ENCODE measurements around the gene TMEM44.

- no peak for TF ChIP-seq EZH2 (IDR thresholded peaks at IDR 0.05; ENCODE audit: low read length)
- TF ChIP-seq, protein P1, sequence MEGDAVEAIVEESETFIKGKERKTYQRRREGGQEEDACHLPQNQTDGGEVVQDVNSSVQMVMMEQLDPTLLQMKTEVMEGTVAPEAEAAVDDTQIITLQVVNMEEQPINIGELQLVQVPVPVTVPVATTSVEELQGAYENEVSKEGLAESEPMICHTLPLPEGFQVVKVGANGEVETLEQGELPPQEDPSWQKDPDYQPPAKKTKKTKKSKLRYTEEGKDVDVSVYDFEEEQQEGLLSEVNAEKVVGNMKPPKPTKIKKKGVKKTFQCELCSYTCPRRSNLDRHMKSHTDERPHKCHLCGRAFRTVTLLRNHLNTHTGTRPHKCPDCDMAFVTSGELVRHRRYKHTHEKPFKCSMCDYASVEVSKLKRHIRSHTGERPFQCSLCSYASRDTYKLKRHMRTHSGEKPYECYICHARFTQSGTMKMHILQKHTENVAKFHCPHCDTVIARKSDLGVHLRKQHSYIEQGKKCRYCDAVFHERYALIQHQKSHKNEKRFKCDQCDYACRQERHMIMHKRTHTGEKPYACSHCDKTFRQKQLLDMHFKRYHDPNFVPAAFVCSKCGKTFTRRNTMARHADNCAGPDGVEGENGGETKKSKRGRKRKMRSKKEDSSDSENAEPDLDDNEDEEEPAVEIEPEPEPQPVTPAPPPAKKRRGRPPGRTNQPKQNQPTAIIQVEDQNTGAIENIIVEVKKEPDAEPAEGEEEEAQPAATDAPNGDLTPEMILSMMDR (optimal IDR thresholded peaks at IDR 0.05 in 1 of 3, IDR thresholded peaks at IDR 0.05 in 1 of 3, conservative IDR thresholded peaks at IDR 0.05 in 1 of 3; ENCODE audit: extremely low read depth in 1 of 3, insufficient read depth in 2 of 3, low read length in 3 of 3) = no peak
Observed at GRCh38 chr3:194675680-194676079, 42.5 kb upstream of the TMEM44 start.
